Stimulated activated CD4-positive, alpha-beta T cell treated with anti-CD3 and anti-CD28 coated beads, TNF-alpha, amount 100 ng/mL, for 1 hour (primary cell): ENCODE results near the gene SPATA46.
"Not testable (repeated sequence)": the region's sequence is repeated elsewhere in the genome, so short reads cannot be mapped to it uniquely, and the experiment has no call there.

Source experiments
- DNase-seq, 3 donors: peaks; one replicate each; pipeline ENCODE4 v3.0.0-alpha.2; 2020; ENCODE audit warnings: low read depth in 3 of 3, low spot score in 1 of 3

The SPATA46 gene, protein sequence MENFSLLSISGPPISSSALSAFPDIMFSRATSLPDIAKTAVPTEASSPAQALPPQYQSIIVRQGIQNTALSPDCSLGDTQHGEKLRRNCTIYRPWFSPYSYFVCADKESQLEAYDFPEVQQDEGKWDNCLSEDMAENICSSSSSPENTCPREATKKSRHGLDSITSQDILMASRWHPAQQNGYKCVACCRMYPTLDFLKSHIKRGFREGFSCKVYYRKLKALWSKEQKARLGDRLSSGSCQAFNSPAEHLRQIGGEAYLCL

GRCh38 chr1:162376691-162377090 is at the start of gene SPATA46:
SPATA46 (minus strand) TSS chr1:162376854; CDS start chr1:162376790, 64 bp downstream.
- DNase-seq: no peak

DNA sequence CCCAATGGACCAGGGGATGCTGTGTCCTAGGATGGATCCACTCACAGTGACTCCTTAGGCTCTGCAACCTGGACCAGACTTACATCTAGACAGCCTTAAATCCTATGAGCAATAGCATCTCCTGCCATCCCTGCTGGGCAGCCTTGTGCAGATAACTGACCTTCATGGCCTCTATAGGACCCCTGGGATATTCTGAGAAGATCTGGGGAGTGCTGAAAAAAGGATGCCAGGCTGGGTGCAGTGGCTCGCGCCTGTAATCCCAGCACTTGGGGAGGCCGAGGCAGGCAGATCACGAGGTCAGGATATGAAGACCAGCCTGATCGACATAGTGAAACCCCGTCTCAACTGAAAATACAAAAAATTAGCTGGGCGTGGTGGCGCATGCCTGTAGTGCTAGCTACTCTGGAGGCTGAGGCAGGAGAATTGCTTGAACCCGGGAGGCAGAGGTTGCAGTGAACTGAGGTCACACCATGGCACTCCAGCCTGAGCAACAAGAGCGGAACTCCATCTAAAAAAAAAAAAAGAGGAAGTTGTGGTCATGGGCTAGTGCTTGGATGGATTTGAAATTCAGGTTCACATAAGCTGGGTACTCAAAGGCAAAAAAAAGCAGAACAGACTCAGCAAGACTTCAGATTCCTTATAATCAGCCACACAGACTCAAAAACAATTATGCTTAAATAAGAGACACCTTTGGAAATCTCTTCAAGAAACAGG is 46.2 kb upstream of the SPATA46 start:
- no peak for DNase-seq

GRCh38 chr1:162421258-162422164 is 44.9 kb upstream of the SPATA46 start:
- no peak for DNase-seq

DNA sequence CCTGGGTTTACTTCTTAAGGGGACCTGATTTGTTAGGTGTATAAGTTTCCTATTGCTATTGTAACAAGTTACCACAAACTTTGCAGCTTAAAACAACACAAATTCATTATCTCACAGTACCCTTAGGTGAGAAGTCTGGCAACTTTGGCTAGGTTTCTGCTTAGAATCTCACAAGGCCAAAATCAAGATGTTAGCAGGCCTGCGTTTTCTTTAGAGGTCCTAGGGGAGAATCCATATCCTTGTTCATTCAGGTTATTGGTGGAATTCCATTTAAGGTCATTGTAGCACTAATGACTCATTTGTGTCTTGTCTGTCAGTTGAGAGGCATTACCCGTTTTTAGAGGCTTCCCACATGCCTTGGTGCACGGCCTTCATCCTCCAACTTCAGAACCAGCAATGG is 43.5 kb upstream of the SPATA46 start:
- no peak for DNase-seq

GRCh38 chr1:162419450-162419931 is 42.8 kb upstream of the SPATA46 start:
- DNase-seq: not testable (repeated sequence)

GRCh38 chr1:162418584-162418983 is 41.9 kb upstream of the SPATA46 start:
- DNase-seq: not testable (repeated sequence)

GRCh38 chr1:162417650-162418049 is 41.0 kb upstream of the SPATA46 start:
- no peak for DNase-seq

DNA sequence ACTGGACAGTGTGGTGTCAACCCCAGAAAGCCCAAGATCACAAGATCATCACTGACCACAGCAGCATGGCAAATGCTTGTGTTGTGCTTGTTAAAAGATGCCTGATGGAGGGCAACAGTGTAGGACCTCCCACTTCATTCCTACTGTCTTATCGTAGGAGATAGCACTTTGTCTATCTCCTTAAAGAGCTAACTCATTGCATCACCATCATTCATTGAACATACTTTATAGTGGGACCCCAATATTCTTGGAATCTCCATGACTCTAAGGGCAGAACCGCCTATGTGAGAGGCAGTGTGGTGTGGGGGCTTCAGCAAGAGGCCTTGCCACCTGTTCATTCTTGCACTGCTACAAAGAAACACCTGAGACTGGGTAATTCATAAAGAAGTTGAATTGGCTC is 40.3 kb upstream of the SPATA46 start:
- DNase-seq: no peak

DNA sequence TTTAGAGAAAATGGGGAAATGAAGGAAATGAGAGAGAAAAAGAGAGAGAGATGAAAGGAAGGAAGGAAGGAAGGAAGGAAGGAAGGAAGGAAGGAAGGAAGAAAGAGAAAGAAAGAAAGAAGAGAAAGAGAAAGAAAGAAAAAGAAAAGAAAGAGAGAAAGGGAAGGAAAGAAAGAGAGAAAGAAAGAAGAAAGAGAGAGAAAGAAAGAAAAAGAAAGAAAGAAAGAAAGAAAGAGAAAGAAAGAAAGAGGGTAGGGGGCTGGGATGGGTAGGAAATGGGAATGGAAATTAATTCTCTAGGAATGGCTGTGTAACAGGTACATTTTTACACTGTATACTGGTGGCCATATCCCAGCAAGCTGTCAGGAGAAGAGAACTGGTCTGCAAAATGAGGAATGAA is 39.6 kb upstream of the SPATA46 start:
- no peak for DNase-seq

GRCh38 chr1:162412002-162412401 is 35.3 kb upstream of the SPATA46 start, which contains the start of gene SH2D1B:
SH2D1B (minus strand) TSS chr1:162412136; CDS start chr1:162412016, 120 bp downstream.
- DNase-seq: no peak

- no peak for DNase-seq
Observed at GRCh38 chr1:162407539-162407938, 30.9 kb upstream of the SPATA46 start.

DNA sequence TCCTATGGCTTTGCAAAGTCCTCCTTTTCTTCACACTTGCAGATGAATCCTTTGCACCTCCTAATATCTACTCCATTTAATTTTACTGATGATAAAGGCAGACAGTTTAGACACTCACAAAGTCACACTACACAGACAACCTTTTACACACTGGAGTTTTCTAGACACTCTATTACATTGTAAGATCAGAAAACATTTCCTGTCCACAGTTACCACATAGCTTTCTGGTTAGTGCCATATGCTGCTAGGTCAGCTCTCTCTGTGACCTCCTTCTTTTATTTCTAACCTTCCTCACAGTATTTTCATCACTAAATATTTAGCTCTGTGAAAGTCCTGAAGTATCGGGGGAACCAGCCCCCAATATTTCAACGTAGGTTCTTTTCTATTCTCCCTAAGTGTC is 30.2 kb upstream of the SPATA46 start:
- no peak for DNase-seq

DNA sequence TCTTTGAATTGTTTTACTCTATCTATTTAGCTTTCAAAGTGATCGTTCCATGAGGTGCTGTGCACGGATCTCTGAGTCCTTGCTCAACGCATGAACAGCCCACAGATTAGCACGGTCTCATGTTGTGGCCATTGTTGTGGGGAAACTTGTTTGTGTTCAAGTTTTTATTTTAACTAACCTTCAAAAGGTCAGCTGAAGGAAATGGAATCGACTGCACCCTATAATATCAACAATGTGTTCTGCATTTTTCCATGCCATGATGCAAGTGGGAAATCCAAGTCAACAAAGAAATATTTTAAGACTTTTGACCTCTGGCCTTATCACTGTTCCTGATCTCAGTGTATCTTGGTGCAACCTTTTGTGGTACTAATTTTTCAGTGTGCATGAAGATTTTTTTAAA is 29.1 kb upstream of the SPATA46 start:
- DNase-seq: no peak

DNA sequence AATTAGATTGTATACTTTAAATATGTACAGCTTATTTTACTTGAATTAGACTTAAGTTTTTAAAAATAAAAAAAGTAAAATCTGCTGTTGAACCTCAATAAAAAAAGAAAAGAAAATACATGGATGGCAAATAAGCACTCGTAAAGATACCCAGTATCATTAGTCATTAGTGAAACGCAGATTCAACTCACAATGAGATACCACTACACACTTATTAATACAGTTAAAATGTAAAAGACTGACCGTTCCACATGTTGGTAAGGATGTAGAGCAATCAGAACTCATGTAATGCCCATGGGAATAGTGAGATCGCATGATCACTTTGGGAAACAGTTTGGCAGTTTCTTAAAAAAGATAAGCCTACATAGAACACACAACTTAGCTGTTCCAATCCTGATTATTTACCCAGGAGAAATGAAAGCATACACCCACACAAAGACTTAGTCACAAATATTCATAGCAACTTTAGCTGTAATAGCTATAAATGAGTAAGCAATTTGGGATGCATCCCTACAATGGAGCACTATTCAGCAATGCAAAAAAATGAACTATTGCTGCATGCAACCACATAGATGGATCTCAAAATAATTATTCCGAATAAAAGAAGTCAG is 28.0 kb upstream of the SPATA46 start:
- DNase-seq: no peak

GRCh38 chr1:162400790-162401355 is 24.2 kb upstream of the SPATA46 start:
- DNase-seq: no peak

DNA sequence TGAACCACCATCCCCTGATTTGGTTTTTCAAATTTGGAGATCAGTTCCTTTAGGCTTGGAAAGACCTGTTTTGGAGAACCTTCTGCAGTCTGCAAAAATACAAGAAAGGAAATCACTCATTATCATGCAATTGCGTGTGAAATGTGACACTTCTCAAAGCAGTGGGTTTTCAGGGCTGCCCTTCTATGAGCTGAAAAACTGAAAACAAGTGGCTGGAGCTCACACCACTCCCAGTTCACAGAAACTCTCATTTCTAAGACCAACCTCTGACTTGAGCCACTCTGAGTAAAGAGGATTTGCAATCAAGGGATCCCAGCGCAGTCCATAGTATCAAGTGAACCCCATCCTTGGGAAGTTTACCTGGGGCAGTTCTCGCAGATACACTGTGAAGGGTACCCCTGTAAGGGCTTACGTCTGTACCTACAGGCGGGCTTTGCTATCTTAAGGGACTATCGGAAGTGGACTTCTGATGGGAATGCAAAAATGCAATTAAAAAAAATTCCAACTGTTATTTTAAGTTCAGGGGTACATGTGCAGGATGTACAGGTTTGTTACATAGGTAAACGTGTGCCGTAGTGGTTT is 22.4 kb upstream of the SPATA46 start:
- no peak for DNase-seq

DNA sequence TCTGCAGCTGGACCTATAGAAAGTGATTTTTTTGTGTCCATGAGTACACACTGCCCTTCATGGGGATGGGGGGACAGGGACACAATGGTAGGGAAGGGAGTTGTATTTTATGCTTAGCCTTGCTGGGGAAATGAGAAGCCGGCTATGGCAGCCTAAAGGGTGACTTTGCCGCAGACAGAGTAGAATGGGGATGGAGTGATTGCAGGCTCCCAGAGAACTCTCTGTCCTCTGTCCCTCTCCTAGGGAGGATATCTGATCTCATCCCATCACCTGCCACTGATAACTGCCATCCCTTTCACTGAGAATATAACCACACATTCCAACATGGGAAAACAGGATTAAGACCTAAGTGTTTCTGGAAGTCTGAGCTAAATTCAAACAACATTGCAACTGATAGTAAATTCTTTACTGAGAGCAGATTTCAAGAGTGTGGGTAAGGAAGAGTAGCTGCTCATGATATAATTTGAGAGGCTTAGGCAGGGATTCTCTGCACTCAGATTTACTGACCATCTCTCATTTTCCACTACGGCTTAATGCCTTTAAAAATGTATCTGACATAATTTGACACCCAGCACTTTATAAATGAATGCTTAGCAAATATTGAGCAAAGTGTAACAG is 21.4 kb upstream of the SPATA46 start:
- DNase-seq: no peak

- DNase-seq: no peak
Observed at GRCh38 chr1:162397039-162397448, 20.4 kb upstream of the SPATA46 start.

GRCh38 chr1:162396201-162396906 is 19.7 kb upstream of the SPATA46 start:
- DNase-seq: no peak
